ENCODE data around the gene SCRT2. TPM values are rescaled to one million over a fixed set of nuclear protein-coding genes. Genes with fewer than 3 reads are reported as not detected.

The SCRT2 gene
- total and polyA plus RNA-seq, 2 of the 4 experiments (the other 2 are of a cell fraction), result not detected

GRCh38 chr20:625360-625932 is 50.2 kb downstream of the SCRT2 start:
- in situ Hi-C loops (cut with MboI; ENCODE audit: low sequenced_read_pairs), result no loop called here
- dilution Hi-C loops (cut with HindIII; ENCODE audit: low sequenced_read_pairs, unreplicated experiment), result no loop called here

More at GRCh38 chr20:625360-625932, 50.2 kb downstream of the SCRT2 start:
- no peak overlapping the region for H2BK15ac ChIP-seq (ENCODE audit: low read depth, low read length)
- H2BK120ac ChIP-seq (ENCODE audit: low read depth, low read length), result no peak overlapping the region
- H3K18ac ChIP-seq (ENCODE audit: low read depth, low read length), result no peak overlapping the region
- no peak for ATAC-seq (ENCODE audit: low read depth)
- no peak overlapping the region for H4K91ac ChIP-seq (ENCODE audit: insufficient read depth, low read depth, low read length)
- H4K8ac ChIP-seq (ENCODE audit: low read depth in 2 of 2, low read length in 2 of 2), result no peak overlapping the region
- H2AK5ac ChIP-seq (ENCODE audit: low read depth, low read length), result no peak overlapping the region
- no peak overlapping the region for H3K27ac ChIP-seq (ENCODE audit: insufficient read depth, low read length)
- H2BK20ac ChIP-seq (ENCODE audit: low read depth, low read length), result no peak overlapping the region
- no peak for DNase-seq
- H3K36me3 ChIP-seq (ENCODE audit: control insufficient read depth, insufficient read depth, low read length), result no peaks in the 10 kb centered on the region
- no peak overlapping the region for H3K4ac ChIP-seq (ENCODE audit: low read depth, low read length)
- H3K9me3 ChIP-seq (ENCODE audit: control insufficient read depth, insufficient read depth, low read length), result no peaks in the 10 kb centered on the region
- H3K14ac ChIP-seq (replicated peaks; ENCODE audit: low read depth, low read length), result no peak overlapping the region
- no peak overlapping the region for H3K9ac ChIP-seq (ENCODE audit: low read depth, low read length)
- no peak overlapping the region for H2AK9ac ChIP-seq (replicated peaks; ENCODE audit: low read depth, low read length, poor library complexity)
- H3K4me1 ChIP-seq (ENCODE audit: control insufficient read depth, insufficient read depth, low read length), result no peaks in the 10 kb centered on the region
- ChIA-PET POLR2A (ENCODE audit: unreplicated experiment) (no interaction called here), CTCF (no interaction called here)
- H3K4me3 ChIP-seq (ENCODE audit: insufficient read depth, low read depth, low read length), result no peak overlapping the region
- no peaks in the 10 kb centered on the region for H4K20me1 ChIP-seq (ENCODE audit: insufficient read depth, low read length)
- H3K23ac ChIP-seq (ENCODE audit: low read depth, low read length), result no peak overlapping the region
- H2AFZ ChIP-seq (replicated peaks; ENCODE audit: low read length, poor library complexity), result no peak overlapping the region
- WGBS, 2 experiments (ENCODE audit: extremely low coverage in 2 of 2, insufficient read length in 1 of 2), result no CpG with 5 or more reads among the region's 4 CpGs
- H3K79me1 ChIP-seq (ENCODE audit: low read depth in 1 of 2, low read length in 2 of 2), result no peaks in the 10 kb centered on the region
- no TSS peak for BruUV-seq (replicated peaks)
- no peak overlapping the region for H3K56ac ChIP-seq (ENCODE audit: extremely low read depth, insufficient read depth, low read length)
- H3K4me2 ChIP-seq (ENCODE audit: low read depth, low read length), result no peak overlapping the region
- H2BK5ac ChIP-seq (ENCODE audit: low read depth, low read length, poor library complexity, severe bottlenecking), result no peak overlapping the region
- intact Hi-C loops (cut with micrococcal nuclease), result no loop called here
- peaks cover 32% of the 10 kb centered on the region for H3K27me3 ChIP-seq (ENCODE audit: control insufficient read depth, insufficient read depth, low read length)
- TF ChIP-seq MAFK (IDR thresholded peaks at IDR 0.05; ENCODE audit: low read depth, low read length) (no peak), RFX5 (IDR thresholded peaks at IDR 0.05; ENCODE audit: low read depth, low read length) (no peak), CTCF (conservative IDR thresholded peaks at IDR 0.05; ENCODE audit: low read depth, low read length) (no peak), MAZ (IDR thresholded peaks at IDR 0.05; ENCODE audit: borderline replicate concordance, low read depth, low read length) (no peak), FOS (IDR thresholded peaks at IDR 0.05; ENCODE audit: low read depth, low read length) (no peak), RCOR1 (IDR thresholded peaks at IDR 0.05; ENCODE audit: insufficient replicate concordance, low read length) (no peak), USF2 (IDR thresholded peaks at IDR 0.05; ENCODE audit: low read depth, low read length) (no peak), BHLHE40 (IDR thresholded peaks at IDR 0.05; ENCODE audit: low read depth, low read length) (no peak), MXI1 (IDR thresholded peaks at IDR 0.05; ENCODE audit: borderline replicate concordance, low read depth, low read length) (no peak), SMC3 (IDR thresholded peaks at IDR 0.05; ENCODE audit: low read depth, low read length) (no peak), NFE2L2 (IDR thresholded peaks at IDR 0.05; ENCODE audit: low read depth, low read length) (no peak), CHD1 (IDR thresholded peaks at IDR 0.05; ENCODE audit: low read depth, low read length) (no peak)
- no peak overlapping the region for H4K5ac ChIP-seq (ENCODE audit: low read depth, low read length)
- H3K9me1 ChIP-seq (ENCODE audit: insufficient read depth, low read length), result no peaks in the 10 kb centered on the region
